Measurements from ENCODE around the gene PRAME.

- TF ChIP-seq GATA2 (IDR thresholded peaks at IDR 0.05; ENCODE audit: low read depth, low read length) (no peak), GATA3 (IDR thresholded peaks at IDR 0.05; ENCODE audit: low read depth, low read length) (no peak)
These were observed 22.1 kb downstream of the PRAME start for GRCh38 chr22:22536916-22537315.
